ENCODE data around the gene ZSWIM6. TPM values are rescaled to one million over a fixed set of nuclear protein-coding genes. Genes with fewer than 3 reads are reported as not detected.

ZSWIM6 gene
- total RNA-seq, 1 experiment from 2014 or later: 10.0 TPM

DNA sequence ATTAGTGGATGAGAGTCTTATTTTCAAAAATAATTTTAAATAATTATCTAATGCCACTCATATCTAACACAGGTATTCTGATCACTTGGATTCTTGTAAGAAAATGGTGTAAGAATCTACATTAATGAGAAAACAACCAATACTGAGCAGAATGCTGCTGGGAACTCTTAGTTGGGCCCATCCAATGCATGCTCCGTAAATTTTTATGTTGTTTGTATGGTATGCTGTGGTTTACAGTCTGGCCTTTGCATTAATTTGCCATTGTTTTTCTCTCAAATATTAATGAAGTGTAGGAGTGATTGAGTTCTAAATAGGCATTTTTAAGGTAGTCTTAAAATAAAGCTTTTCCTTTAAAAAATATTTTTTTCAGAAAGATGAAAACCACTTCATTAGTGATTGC is 133.4 kb downstream of the ZSWIM6 start:
- TF ChIP-seq, protein P1, sequence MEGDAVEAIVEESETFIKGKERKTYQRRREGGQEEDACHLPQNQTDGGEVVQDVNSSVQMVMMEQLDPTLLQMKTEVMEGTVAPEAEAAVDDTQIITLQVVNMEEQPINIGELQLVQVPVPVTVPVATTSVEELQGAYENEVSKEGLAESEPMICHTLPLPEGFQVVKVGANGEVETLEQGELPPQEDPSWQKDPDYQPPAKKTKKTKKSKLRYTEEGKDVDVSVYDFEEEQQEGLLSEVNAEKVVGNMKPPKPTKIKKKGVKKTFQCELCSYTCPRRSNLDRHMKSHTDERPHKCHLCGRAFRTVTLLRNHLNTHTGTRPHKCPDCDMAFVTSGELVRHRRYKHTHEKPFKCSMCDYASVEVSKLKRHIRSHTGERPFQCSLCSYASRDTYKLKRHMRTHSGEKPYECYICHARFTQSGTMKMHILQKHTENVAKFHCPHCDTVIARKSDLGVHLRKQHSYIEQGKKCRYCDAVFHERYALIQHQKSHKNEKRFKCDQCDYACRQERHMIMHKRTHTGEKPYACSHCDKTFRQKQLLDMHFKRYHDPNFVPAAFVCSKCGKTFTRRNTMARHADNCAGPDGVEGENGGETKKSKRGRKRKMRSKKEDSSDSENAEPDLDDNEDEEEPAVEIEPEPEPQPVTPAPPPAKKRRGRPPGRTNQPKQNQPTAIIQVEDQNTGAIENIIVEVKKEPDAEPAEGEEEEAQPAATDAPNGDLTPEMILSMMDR (IDR thresholded peaks at IDR 0.05; ENCODE audit: insufficient read depth in 1 of 2, low read depth in 1 of 2, low read length in 1 of 2, severe bottlenecking in 1 of 2, unreplicated experiment in 1 of 2): no peak
- H3K36me3 Mint-ChIP-seq (ENCODE audit: insufficient read depth, unreplicated experiment): peaks cover 7% of the 10 kb centered on the region
- no peak for DNase-seq
- H3K4me1 ChIP-seq: peaks cover 6% of the 10 kb centered on the region; the same call in 1 of the 2 replicates
- no TSS peak for BruUV-seq (replicated peaks)
- ChIA-PET POLR2A (no interaction called here), CTCF (no interaction called here)
- intact Hi-C loops (cut with micrococcal nuclease; ENCODE audit: unreplicated experiment): no loop called here
- H3K27me3 Mint-ChIP-seq (ENCODE audit: insufficient read depth, unreplicated experiment): no peaks in the 10 kb centered on the region
- H3K4me3 Mint-ChIP-seq (ENCODE audit: unreplicated experiment): no peak overlapping the region
- no peaks in the 10 kb centered on the region for H3K9me3 ChIP-seq
- no peaks in the 10 kb centered on the region for H3K27me3 ChIP-seq (replicated peaks; ENCODE audit: control insufficient read depth, insufficient read depth, low read length)
- peaks cover 8% of the 10 kb centered on the region for H3K4me1 Mint-ChIP-seq (ENCODE audit: low read depth, unreplicated experiment)
- H3K36me3 ChIP-seq (ENCODE audit: control insufficient read depth, insufficient read depth, low read length): no peaks in the 10 kb centered on the region
- H3K27ac Mint-ChIP-seq (ENCODE audit: unreplicated experiment): no peak overlapping the region
- H3K4me3 ChIP-seq (ENCODE audit: low read depth, low read length): no peak overlapping the region
- no peaks in the 10 kb centered on the region for H3K9me3 Mint-ChIP-seq (ENCODE audit: unreplicated experiment)

DNA sequence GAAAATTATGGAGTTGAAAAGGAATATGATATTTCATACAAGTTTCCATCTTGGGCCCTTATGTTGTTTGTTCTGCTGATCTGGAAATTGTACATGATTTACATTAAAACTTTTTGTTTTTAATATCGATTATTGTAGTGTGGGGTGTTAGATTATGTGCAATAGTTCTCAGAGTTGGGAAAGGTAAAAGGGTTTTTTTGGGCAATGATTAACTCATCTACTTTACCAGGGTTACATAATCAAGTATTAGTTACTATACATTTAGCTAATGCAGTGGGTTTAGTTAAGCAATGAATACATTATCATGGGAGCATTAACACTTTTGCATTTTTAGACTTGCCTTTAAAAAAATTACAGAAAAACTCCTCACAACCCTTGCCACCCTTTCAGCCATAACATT is 134.0 kb downstream of the ZSWIM6 start:
- TF ChIP-seq, protein P1 (IDR thresholded peaks at IDR 0.05; ENCODE audit: insufficient read depth in 1 of 2, low read depth in 1 of 2, low read length in 1 of 2, severe bottlenecking in 1 of 2, unreplicated experiment in 1 of 2): no peak
- intact Hi-C loops (cut with micrococcal nuclease; ENCODE audit: unreplicated experiment): no loop called here
- peaks cover 8% of the 10 kb centered on the region for H3K4me1 Mint-ChIP-seq (ENCODE audit: low read depth, unreplicated experiment)
- BruUV-seq (replicated peaks): no TSS peak
- Histone ChIP-seq H3K4me3 (ENCODE audit: low read depth, low read length) (no peak overlapping the region), H3K27me3 (replicated peaks; ENCODE audit: control insufficient read depth, insufficient read depth, low read length) (no peaks in the 10 kb centered on the region), H3K4me1 (peaks cover 6% of the 10 kb centered on the region; the same call in 1 of the 2 replicates), H3K36me3 (ENCODE audit: control insufficient read depth, insufficient read depth, low read length) (no peaks in the 10 kb centered on the region), H3K9me3 (no peaks in the 10 kb centered on the region)
- peaks cover 7% of the 10 kb centered on the region for H3K36me3 Mint-ChIP-seq (ENCODE audit: insufficient read depth, unreplicated experiment)
- no peak overlapping the region for H3K4me3 Mint-ChIP-seq (ENCODE audit: unreplicated experiment)
- H3K9me3 Mint-ChIP-seq (ENCODE audit: unreplicated experiment): no peaks in the 10 kb centered on the region
- DNase-seq: no peak
- ChIA-PET POLR2A (no interaction called here), CTCF (interaction anchor here (0.7 kb wide), 1 partner anchor 298 kb away, joined by 6 read pairs; no protein-coding TSS in a partner anchor)
- no peak overlapping the region for H3K27ac Mint-ChIP-seq (ENCODE audit: unreplicated experiment)
- no peaks in the 10 kb centered on the region for H3K27me3 Mint-ChIP-seq (ENCODE audit: insufficient read depth, unreplicated experiment)

DNA sequence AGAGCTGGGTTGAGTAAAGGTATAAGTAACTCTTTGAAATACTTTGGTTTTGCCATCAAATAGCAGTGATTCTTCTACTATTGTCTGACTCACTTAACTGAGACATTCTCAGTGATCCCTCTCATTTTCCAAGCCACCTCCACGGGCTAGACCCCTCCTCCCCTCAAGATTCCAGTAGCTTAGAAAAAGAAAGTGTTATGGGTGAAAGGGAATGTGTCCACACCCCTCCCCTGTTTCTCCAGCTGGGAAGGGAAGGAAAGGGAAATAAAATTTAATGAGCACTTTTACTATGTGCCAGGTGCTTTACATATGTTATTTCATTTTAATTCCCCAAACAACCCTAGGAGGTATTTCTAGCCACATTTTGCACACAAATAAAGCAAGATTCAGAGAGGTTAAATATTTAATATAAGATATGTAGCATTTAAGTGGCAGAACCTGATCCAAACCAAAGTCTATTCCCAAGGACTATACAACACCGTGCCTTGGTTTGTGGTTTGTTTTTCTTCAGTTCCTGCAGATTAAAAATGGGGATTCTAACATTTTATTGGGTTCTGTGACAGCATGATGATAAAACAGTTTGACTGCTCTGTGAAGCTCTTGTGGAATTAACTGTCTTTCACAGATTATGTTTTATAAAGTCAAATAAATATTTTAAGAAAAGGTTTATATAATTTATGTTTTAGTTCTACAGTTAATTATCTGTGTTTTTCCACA is 135.9 kb downstream of the ZSWIM6 start:
- H3K27ac Mint-ChIP-seq (ENCODE audit: unreplicated experiment): no peak overlapping the region

More for the DNA sequence above, 135.9 kb downstream of the ZSWIM6 start:
- H3K4me3 Mint-ChIP-seq (ENCODE audit: unreplicated experiment): no peak overlapping the region
- no peak for DNase-seq
- H3K4me1 ChIP-seq: peaks cover 6% of the 10 kb centered on the region; the same call in 1 of the 2 replicates
- no peaks in the 10 kb centered on the region for H3K27me3 Mint-ChIP-seq (ENCODE audit: insufficient read depth, unreplicated experiment)
- H3K4me1 Mint-ChIP-seq (ENCODE audit: low read depth, unreplicated experiment): peaks cover 8% of the 10 kb centered on the region
- no peaks in the 10 kb centered on the region for H3K9me3 ChIP-seq
- CTCF ChIA-PET: no interaction called here
- TF ChIP-seq, protein P1 (IDR thresholded peaks at IDR 0.05; ENCODE audit: insufficient read depth in 1 of 2, low read depth in 1 of 2, low read length in 1 of 2, severe bottlenecking in 1 of 2, unreplicated experiment in 1 of 2): no peak
- no peaks in the 10 kb centered on the region for H3K27me3 ChIP-seq (replicated peaks; ENCODE audit: control insufficient read depth, insufficient read depth, low read length)
- no peaks in the 10 kb centered on the region for H3K36me3 ChIP-seq (ENCODE audit: control insufficient read depth, insufficient read depth, low read length)
- no peak overlapping the region for H3K4me3 ChIP-seq (ENCODE audit: low read depth, low read length)
- no peaks in the 10 kb centered on the region for H3K9me3 Mint-ChIP-seq (ENCODE audit: unreplicated experiment)
- no TSS peak for BruUV-seq (replicated peaks)
- POLR2A ChIA-PET: no interaction called here
- peaks cover 7% of the 10 kb centered on the region for H3K36me3 Mint-ChIP-seq (ENCODE audit: insufficient read depth, unreplicated experiment)
- intact Hi-C loops (cut with micrococcal nuclease; ENCODE audit: unreplicated experiment): no loop called here

Data from Caco-2 (cell line).